Retinal pigment epithelial cell (primary cell): ENCODE results near the gene PCDH9.

Experiments
- DNase-seq: peaks from one replicate; pipeline ENCODE4 v3.0.0-alpha.2; 2010; ENCODE audit warnings: low read depth
- H3K4me3 ChIP-seq: 2 replicates; pipeline ENCODE4 v1.5.1; 2011; ENCODE audit warnings: mild to moderate bottlenecking, low read length, control low read depth, moderate library complexity
- TF ChIP-seq, protein P1 (sequence below): conservative IDR thresholded peaks from 2 replicates; pipeline ENCODE4 v1.5.1; 2011; ENCODE audit warnings: low read depth, low read length, control low read depth, inconsistent platforms

PCDH9 gene

DNA sequence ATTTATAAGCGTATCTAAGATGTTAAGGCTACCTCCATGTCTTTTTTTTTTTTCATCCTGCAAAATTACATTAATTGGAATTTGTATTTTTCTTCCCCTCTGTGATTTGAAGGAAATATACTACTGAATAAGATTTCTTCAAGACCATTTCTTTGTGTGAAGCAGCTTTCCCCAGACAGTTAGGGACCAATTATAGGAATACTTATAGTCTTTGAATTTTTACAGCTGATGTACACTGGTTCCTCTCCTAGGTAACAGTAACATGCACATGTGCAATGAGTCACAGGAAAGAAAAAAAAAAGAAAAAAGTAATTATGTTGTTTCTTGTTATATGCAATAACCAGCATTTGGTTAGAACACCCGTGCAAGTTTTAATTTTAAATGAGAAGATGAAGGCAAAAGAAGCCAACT lies 82.0 kb downstream of the PCDH9 start:
- peak; percentile 32 for DNase-seq
- TF ChIP-seq, protein P1, sequence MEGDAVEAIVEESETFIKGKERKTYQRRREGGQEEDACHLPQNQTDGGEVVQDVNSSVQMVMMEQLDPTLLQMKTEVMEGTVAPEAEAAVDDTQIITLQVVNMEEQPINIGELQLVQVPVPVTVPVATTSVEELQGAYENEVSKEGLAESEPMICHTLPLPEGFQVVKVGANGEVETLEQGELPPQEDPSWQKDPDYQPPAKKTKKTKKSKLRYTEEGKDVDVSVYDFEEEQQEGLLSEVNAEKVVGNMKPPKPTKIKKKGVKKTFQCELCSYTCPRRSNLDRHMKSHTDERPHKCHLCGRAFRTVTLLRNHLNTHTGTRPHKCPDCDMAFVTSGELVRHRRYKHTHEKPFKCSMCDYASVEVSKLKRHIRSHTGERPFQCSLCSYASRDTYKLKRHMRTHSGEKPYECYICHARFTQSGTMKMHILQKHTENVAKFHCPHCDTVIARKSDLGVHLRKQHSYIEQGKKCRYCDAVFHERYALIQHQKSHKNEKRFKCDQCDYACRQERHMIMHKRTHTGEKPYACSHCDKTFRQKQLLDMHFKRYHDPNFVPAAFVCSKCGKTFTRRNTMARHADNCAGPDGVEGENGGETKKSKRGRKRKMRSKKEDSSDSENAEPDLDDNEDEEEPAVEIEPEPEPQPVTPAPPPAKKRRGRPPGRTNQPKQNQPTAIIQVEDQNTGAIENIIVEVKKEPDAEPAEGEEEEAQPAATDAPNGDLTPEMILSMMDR = no peak

DNA sequence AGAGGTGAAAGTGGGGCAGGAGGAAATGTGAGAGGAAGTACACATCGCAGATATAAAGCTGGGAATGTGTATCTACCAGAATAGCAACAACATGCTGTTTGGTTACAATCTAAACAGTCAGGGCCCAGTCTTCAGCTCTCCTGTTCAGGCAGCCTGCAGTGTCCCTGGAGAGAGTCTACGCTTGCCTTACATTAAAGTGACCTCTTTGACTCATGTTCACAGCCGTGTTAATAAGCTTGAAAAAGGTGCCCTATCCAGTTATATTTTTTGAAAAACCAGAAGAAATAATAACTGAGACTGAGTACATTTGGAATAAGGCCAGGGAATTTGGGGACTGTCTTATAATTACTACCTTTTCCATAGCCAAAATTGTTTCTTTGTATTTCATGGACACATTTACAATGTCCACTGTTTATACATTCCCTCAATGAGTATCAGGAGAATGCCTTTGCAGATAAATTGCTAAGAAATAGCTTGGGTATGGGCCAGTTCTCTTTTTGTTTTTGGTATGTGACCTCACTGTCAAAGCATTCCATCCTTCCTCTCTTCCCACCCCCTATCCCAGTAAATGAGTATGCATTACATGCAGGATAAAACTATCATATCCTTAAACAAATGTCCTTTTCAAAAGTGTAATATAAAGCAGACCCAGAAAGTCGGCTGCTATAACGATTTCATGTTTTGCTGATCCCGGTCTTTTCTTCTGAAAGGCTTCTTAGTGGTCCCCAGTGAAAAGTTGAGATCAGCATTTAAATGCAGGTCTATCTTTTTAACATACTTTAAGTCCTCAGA lies 82.6 kb downstream of the PCDH9 start:
- peak overlapping the region; percentile 15 for H3K4me3 ChIP-seq
- DNase-seq = peak; percentile 8
- TF ChIP-seq, protein P1 = no peak

More for the DNA sequence above, 82.0 kb downstream of the PCDH9 start:
- no peak overlapping the region for H3K4me3 ChIP-seq

DNA sequence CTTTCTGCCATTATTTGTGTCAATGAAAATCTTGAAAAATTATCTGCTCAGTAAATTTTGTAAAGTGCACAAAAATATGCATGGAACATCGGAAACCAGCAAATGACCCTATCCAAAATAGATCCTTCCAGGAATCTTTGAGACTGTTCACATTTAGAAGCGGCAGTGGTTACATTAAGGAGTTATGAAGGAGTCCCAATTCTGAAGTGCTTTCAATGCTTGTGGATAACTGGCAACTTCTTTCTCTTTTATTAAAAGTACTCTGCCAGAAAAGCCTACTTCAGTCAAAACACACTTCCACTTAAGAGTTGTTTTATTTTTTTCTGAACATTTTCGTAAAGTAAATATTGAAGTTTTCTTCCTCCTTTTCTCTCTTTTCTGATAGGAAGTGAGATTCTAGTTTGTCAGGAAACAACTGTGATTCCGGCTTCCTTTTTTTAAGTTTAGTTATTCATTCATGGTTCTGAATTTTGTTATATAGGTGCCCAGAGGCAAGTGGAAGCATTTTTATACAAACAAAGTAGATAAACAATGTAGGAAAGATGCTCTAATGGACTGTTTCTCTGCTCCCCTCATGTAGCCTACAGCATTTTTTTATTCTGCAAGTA lies 83.5 kb downstream of the PCDH9 start:
- no peak for DNase-seq
- TF ChIP-seq, protein P1 = no peak
- H3K4me3 ChIP-seq = no peak overlapping the region

DNA sequence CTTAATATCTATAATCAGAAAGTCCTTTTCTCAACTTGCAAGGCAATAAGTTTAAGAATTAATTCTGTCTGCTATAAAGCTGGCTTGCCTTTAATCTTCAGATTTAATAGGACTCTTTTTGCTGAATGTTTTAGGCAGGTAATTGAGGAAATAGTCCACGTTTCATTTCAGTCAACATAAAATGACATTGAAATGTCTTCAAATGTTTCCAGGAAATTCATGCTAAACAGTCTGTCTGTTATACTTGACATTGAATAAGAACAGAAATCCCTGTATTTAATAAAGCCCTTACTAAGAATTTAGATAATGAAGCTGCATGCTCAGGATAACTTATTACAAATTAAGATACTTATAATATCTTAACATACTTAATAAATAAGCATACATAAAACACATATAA lies 84.2 kb downstream of the PCDH9 start:
- no peak for DNase-seq
- H3K4me3 ChIP-seq = no peak overlapping the region
- TF ChIP-seq, protein P1 = no peak

DNA sequence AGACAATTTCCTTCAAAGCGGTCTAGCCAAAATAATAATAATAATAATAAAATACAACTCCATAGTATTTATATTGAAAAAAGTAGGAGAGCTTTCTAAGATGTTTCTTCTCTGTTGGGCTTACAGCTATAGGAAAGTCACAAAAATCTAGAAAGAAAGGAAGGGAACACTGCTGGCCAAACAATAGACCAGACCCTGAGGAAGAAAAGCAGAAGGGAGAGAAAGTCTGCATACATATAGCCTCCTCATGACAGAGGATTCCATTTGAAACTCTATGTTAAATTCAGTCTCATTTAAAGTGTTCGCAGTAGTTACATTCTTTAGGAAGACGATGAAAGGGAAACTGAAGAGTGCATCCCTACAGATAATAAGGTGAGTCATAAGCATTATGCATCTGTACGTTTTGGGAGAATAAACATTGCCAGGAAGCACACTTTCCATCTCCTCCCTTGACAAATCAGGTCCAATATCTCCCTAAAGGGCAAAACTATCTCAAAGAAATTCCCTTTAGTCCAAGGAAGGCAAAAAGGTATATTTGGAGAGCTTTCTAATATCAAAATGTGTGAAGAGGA lies 86.5 kb downstream of the PCDH9 start:
- no peak for DNase-seq
- TF ChIP-seq, protein P1 = no peak
- no peak overlapping the region for H3K4me3 ChIP-seq

DNA sequence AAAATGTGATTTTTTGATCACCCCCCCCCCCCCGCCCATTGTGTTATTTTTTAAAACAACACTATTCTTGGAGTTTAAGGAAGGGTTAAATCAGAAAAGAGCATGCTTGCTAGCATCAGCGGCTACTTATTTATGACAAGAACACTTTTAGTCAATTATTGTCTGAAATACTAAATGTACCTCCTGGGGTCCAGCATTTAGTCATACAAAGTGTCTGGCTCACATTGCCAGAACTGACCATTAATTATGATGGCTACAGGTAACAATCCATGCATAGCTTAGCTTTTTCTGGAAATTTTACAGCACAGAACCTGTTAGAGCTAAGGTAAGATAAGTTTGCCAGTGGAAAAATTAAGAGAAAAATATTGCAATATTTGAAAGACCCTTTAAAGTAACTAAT lies 90.1 kb downstream of the PCDH9 start:
- H3K4me3 ChIP-seq = no peak overlapping the region
- TF ChIP-seq, protein P1 = no peak
- no peak for DNase-seq
